SK-N-SH (cell line): ENCODE measurements around the gene SLC45A3. TPM values are rescaled to one million over a fixed set of nuclear protein-coding genes. Genes with fewer than 3 reads are reported as not detected.

Source experiments
- CTCF ChIA-PET: fragments of 300-600, 350-600 bp; formaldehyde crosslinking; extraction: SDS; loops from one replicate; lab custom pipeline; 2021; lab: Yijun Ruan, JAX
- POLR2A ChIA-PET: fragments of 350-600 bp; sonication (Branson Sonifier 250); formaldehyde crosslinking; extraction: SDS; loops from one replicate; lab custom pipeline; 2020; ENCODE audit warnings: antibody characterized with exemption, inconsistent platforms; lab: Yijun Ruan, JAX
- DNase-seq: peaks from one replicate; pipeline ENCODE4 v3.0.0; 2012
- H2AFZ ChIP-seq: fragments of 200-600 bp; sonication (generic); 2 replicates; pipeline ENCODE4 v1.8.1; 2016; ENCODE audit warnings: antibody characterized with exemption, mild to moderate bottlenecking, low read depth
- H3F3A ChIP-seq: fragments of 200-600 bp; sonication (generic); replicated peaks from 2 replicates; pipeline ENCODE3; 2016; ENCODE audit warnings: antibody characterized with exemption, mild to moderate bottlenecking; ENCODE audit not compliant: insufficient read depth
- H3K27ac ChIP-seq, 2 experiments: fragments of 200-500 bp in 1 of 2; fragments of 200-600 bp in 1 of 2; sonication (Bioruptor generic) in 1 of 2; sonication (generic), shearing (Covaris generic) in 1 of 2; 2 replicates each; pipeline versions ENCODE4 v1.5.1 to v1.6.1; 2014 to 2016; ENCODE audit warnings: low read depth in 2 of 2, inconsistent platforms in 1 of 2, low read length in 1 of 2, mild to moderate bottlenecking in 1 of 2, mixed read lengths in 1 of 2
- H3K27me3 ChIP-seq: fragments of 200-600 bp; sonication (generic), shearing (Covaris generic); 2 replicates; pipeline ENCODE4 v1.6.1; 2016; ENCODE audit warnings: mixed run types; ENCODE audit not compliant: insufficient read depth
- H3K36me3 ChIP-seq, 2 experiments: fragments of 200-500 bp in 1 of 2; fragments of 200-600 bp in 1 of 2; sonication (Bioruptor generic) in 1 of 2; sonication (generic) in 1 of 2; replicated peaks in 1 of 2; 2 replicates each; pipeline versions ENCODE3 to v1.5.1; 2014 to 2016; ENCODE audit warnings: low read length in 1 of 2, mild to moderate bottlenecking in 1 of 2; ENCODE audit not compliant: insufficient read depth in 2 of 2, control insufficient read depth in 1 of 2
- H3K4me1 ChIP-seq, 2 experiments: fragments of 200-500 bp in 1 of 2; fragments of 200-600 bp in 1 of 2; sonication (Bioruptor generic) in 1 of 2; sonication (generic), shearing (Covaris generic) in 1 of 2; 2 replicates each; pipeline versions ENCODE4 v1.5.1 to v1.6.1; 2014 to 2016; ENCODE audit warnings: low read depth in 1 of 2, low read length in 1 of 2, mixed run types in 1 of 2; ENCODE audit not compliant: insufficient read depth in 2 of 2, control insufficient read depth in 1 of 2
- H3K4me2 ChIP-seq: fragments of 200-600 bp; sonication (generic), shearing (Covaris generic); 2 replicates; pipeline ENCODE4 v1.6.1; 2017; ENCODE audit warnings: mixed run types
- H3K4me3 ChIP-seq, 2 experiments: fragments of 200-500 bp in 1 of 2; fragments of 200-600 bp in 1 of 2; sonication (Bioruptor generic) in 1 of 2; sonication (generic), shearing (Covaris generic) in 1 of 2; 2 replicates each; pipeline versions ENCODE4 v1.5.1 to v1.8.1; 2014 to 2016; ENCODE audit warnings: low read depth in 2 of 2, inconsistent platforms in 1 of 2, low read length in 1 of 2, mild to moderate bottlenecking in 1 of 2, mixed read lengths in 1 of 2, moderate library complexity in 1 of 2
- H3K79me2 ChIP-seq: fragments of 200-600 bp; sonication (generic); 2 replicates; pipeline ENCODE4 v1.8.1; 2017; ENCODE audit warnings: mild to moderate bottlenecking; ENCODE audit not compliant: insufficient read depth
- H3K9ac ChIP-seq: fragments of 200-600 bp; sonication (generic); 2 replicates; pipeline ENCODE4 v1.6.1; 2017; ENCODE audit warnings: mixed run types
- H3K9me2 ChIP-seq: fragments of 200-600 bp; sonication (generic); 2 replicates; pipeline ENCODE4 v1.6.1; 2017; ENCODE audit warnings: mixed run types
- H3K9me3 ChIP-seq: fragments of 200-600 bp; sonication (generic); 2 replicates; pipeline ENCODE4 v1.6.1; 2017; ENCODE audit warnings: mixed run types, mild to moderate bottlenecking, moderate library complexity
- H4K20me1 ChIP-seq: fragments of 200-600 bp; sonication (generic); 2 replicates; pipeline ENCODE4 v1.6.1; 2017; ENCODE audit warnings: mild to moderate bottlenecking, mixed run types; ENCODE audit not compliant: insufficient read depth
- ELF1 ChIP-seq: IDR thresholded peaks from 2 replicates; pipeline ENCODE4 v1.4.0; 2012
- EP300 ChIP-seq, 2 experiments: IDR thresholded peaks; 2 replicates each; pipeline versions ENCODE4 v1.4.0 to v1.6.1; 2012; ENCODE audit warnings: borderline replicate concordance in 1 of 2, low read depth in 1 of 2, low read length in 1 of 2
- EZH2phosphoT487 ChIP-seq: fragments of 200-600 bp; sonication (generic); IDR thresholded peaks from 2 replicates; pipeline ENCODE4 v1.6.1; 2017; ENCODE audit warnings: low read depth, mixed run types, mild to moderate bottlenecking, antibody characterized with exemption, moderate library complexity, borderline replicate concordance
- FOSL2 ChIP-seq: IDR thresholded peaks from 2 replicates; pipeline ENCODE4 v1.4.0; 2012; ENCODE audit warnings: low read depth, mild to moderate bottlenecking, moderate library complexity, borderline replicate concordance
- FOXJ3 ChIP-seq: sonication (generic); formaldehyde crosslinking; IDR thresholded peaks from 2 replicates; pipeline ENCODE4 v1.5.1; 2020; ENCODE audit warnings: mild to moderate bottlenecking, missing genetic modification reagents
- FOXM1 ChIP-seq: IDR thresholded peaks from 2 replicates; pipeline ENCODE4 v1.4.0; 2012; ENCODE audit warnings: low read depth, mild to moderate bottlenecking
- GABPA ChIP-seq: IDR thresholded peaks from 2 replicates; pipeline ENCODE4 v1.4.0; 2012; ENCODE audit warnings: low read depth, mild to moderate bottlenecking
- GATA2 ChIP-seq: sonication (generic); formaldehyde crosslinking; IDR thresholded peaks from 2 replicates; pipeline ENCODE4 v1.5.0; 2020; ENCODE audit warnings: mild to moderate bottlenecking, missing genetic modification reagents
- IRF3 ChIP-seq: fragments of 150-350 bp; IDR thresholded peaks from 2 replicates; pipeline ENCODE4 v1.6.1; 2016; ENCODE audit warnings: mild to moderate bottlenecking, low read depth, low read length
- JUND ChIP-seq: IDR thresholded peaks from 2 replicates; pipeline ENCODE4 v1.4.0; 2012
- MAX ChIP-seq: IDR thresholded peaks from 2 replicates; pipeline ENCODE4 v1.4.0; 2012; ENCODE audit warnings: low read depth
- MEF2A ChIP-seq: IDR thresholded peaks from 2 replicates; pipeline ENCODE4 v1.4.0; 2012; ENCODE audit warnings: low read depth, borderline replicate concordance
- MXI1 ChIP-seq: IDR thresholded peaks from 2 replicates; pipeline ENCODE4 v1.6.1; 2012; ENCODE audit warnings: mild to moderate bottlenecking, low read depth, low read length, improper control_type of control experiment
- NRF1 ChIP-seq: IDR thresholded peaks from 2 replicates; pipeline ENCODE4 v1.6.1; 2012; ENCODE audit warnings: low read depth, mild to moderate bottlenecking, low read length
- RAD21 ChIP-seq: IDR thresholded peaks from 2 replicates; pipeline ENCODE4 v1.6.1; 2012; ENCODE audit warnings: mild to moderate bottlenecking, low read length
- RCOR1 ChIP-seq: fragments of 150-350 bp; IDR thresholded peaks from 2 replicates; pipeline ENCODE4 v1.6.1; 2017; ENCODE audit warnings: antibody characterized with exemption, low read length
- RFX5 ChIP-seq: IDR thresholded peaks from 2 replicates; pipeline ENCODE4 v1.6.1; 2012; ENCODE audit warnings: mild to moderate bottlenecking, improper control_type of control experiment, low read length
- RXRA ChIP-seq: IDR thresholded peaks from 2 replicates; pipeline ENCODE4 v1.4.0; 2012; ENCODE audit warnings: low read depth, mild to moderate bottlenecking, borderline replicate concordance
- SIN3A ChIP-seq: IDR thresholded peaks from 2 replicates; pipeline ENCODE4 v1.6.1; 2012; ENCODE audit warnings: low read depth, mild to moderate bottlenecking, low read length, moderate library complexity, borderline replicate concordance
- TAF1 ChIP-seq: IDR thresholded peaks from 2 replicates; pipeline ENCODE4 v1.6.1; 2012; ENCODE audit warnings: low read depth, mild to moderate bottlenecking, low read length, moderate library complexity, borderline replicate concordance
- TEAD4 ChIP-seq: IDR thresholded peaks from 2 replicates; pipeline ENCODE4 v1.4.0; 2012; ENCODE audit warnings: mild to moderate bottlenecking, borderline replicate concordance; ENCODE audit not compliant: insufficient read depth
- USF1 ChIP-seq: IDR thresholded peaks from 2 replicates; pipeline ENCODE4 v1.4.0; 2012; ENCODE audit warnings: low read depth, borderline replicate concordance
- USF2 ChIP-seq: fragments of 150-350 bp; IDR thresholded peaks from 2 replicates; pipeline ENCODE4 v1.6.1; 2017; ENCODE audit warnings: antibody characterized with exemption, low read length, low read depth, borderline replicate concordance
- WGBS: methylation state at CpG from one replicate; pipeline ENCODE4 v1.1.6; 2017; ENCODE audit warnings: low lambda C conversion rate; 5-methylcytosine and 5-hydroxymethylcytosine counted together
- polyA plus RNA-seq, 3 experiments: library from polyadenylated mRNA; depleted of rRNA; stranded (reverse); fragments of >200 nt; gene quantifications; 2 replicates each; pipeline ENCODE4 v1.2.3, GENCODE V29; 2012

SLC45A3 gene
- polyA plus RNA-seq, 1 of the 3 experiments (the other 2 are of a cell fraction) = 4.6 TPM

- peaks cover 57% of the 10 kb centered on the region for H4K20me1 ChIP-seq
- no peaks in the 10 kb centered on the region for H3K9me3 ChIP-seq
- H3K36me3 ChIP-seq = peaks cover 46 to 79% of the 10 kb centered on the region in 2 experiments
- POLR2A ChIA-PET = no interaction called here
- no peak for TF ChIP-seq MAX
- TF ChIP-seq TAF1 = no peak
- no peak for TF ChIP-seq MXI1
- TF ChIP-seq RAD21 = no peak
- TF ChIP-seq RXRA = no peak
- TF ChIP-seq USF1 = no peak
- TF ChIP-seq SIN3A = no peak
- TF ChIP-seq EP300 (IDR thresholded peaks at IDR 0.05; ENCODE audit: borderline replicate concordance in 1 of 2, low read depth in 1 of 2, low read length in 1 of 2) = no peak
- TF ChIP-seq NRF1 = no peak
- TF ChIP-seq JUND = no peak
- TF ChIP-seq TEAD4 = no peak
- TF ChIP-seq FOXM1 = no peak
- TF ChIP-seq ELF1 = no peak
- no peak for TF ChIP-seq USF2
- H3K9ac ChIP-seq = no peak overlapping the region
- DNase-seq = no peak
- H3K4me3 ChIP-seq = no peak overlapping the region
- no peak overlapping the region for H2AFZ ChIP-seq
- no peaks in the 10 kb centered on the region for H3K4me1 ChIP-seq
- H3K9me2 ChIP-seq = no peaks in the 10 kb centered on the region
- no peak overlapping the region for H3K27ac ChIP-seq
- peaks cover 97% of the 10 kb centered on the region for H3K79me2 ChIP-seq
- no peaks in the 10 kb centered on the region for H3F3A ChIP-seq
- WGBS = 96% methylated on average over 4 of the region's 4 CpGs
- H3K27me3 ChIP-seq = no peaks in the 10 kb centered on the region
- CTCF ChIA-PET = interaction anchor here (0.9 to 10.2 kb wide), 4 partner anchors 12 to 251 kb away, joined by 3 to 92 read pairs (median 12); no protein-coding TSS in a partner anchor
- no peak overlapping the region for H3K4me2 ChIP-seq
Observed at GRCh38 chr1:205726619-205727125, 46.4 kb upstream of the SLC45A3 start.

- TF ChIP-seq GATA2 (CRISPR knock-in tag) = no peak
- no peak for TF ChIP-seq MAX
- TF ChIP-seq GABPA = no peak
- TF ChIP-seq TAF1 = no peak
- no peak for TF ChIP-seq MEF2A
- no peak for TF ChIP-seq ELF1
- TF ChIP-seq JUND = no peak
- no peak for TF ChIP-seq FOSL2
- TF ChIP-seq FOXJ3 (CRISPR knock-in tag) = no peak
- TF ChIP-seq TEAD4 = no peak
- TF ChIP-seq RCOR1 = no peak
- TF ChIP-seq SIN3A = no peak
- no peak for TF ChIP-seq IRF3
- TF ChIP-seq RFX5 = no peak
- TF ChIP-seq FOXM1 = no peak
- TF ChIP-seq EZH2phosphoT487 = no peak
- TF ChIP-seq EP300 (IDR thresholded peaks at IDR 0.05; ENCODE audit: borderline replicate concordance in 1 of 2, low read depth in 1 of 2, low read length in 1 of 2) = no peak
- Histone ChIP-seq H3K9me2 (no peaks in the 10 kb centered on the region), H4K20me1 (peaks cover 49% of the 10 kb centered on the region), H3K79me2 (peaks cover 95% of the 10 kb centered on the region), H3K4me1 (no peaks in the 10 kb centered on the region), H3K36me3 (peaks cover 53 to 81% of the 10 kb centered on the region in 2 experiments), H3K27ac (no peak overlapping the region), H3K4me2 (no peak overlapping the region), H3K4me3 (no peak overlapping the region), H3K9ac (no peak overlapping the region), H3K9me3 (no peaks in the 10 kb centered on the region), H2AFZ (no peak overlapping the region), H3F3A (no peaks in the 10 kb centered on the region), H3K27me3 (no peaks in the 10 kb centered on the region)
- DNase-seq = no peak
- POLR2A ChIA-PET = no interaction called here
- CTCF ChIA-PET = interaction anchor here (2.5 to 10.2 kb wide), 3 partner anchors 11 to 67 kb away, joined by 9 to 92 read pairs (median 21); no protein-coding TSS in a partner anchor
- WGBS = 41% methylated on average over 1 of the region's 1 CpG
Observed at GRCh38 chr1:205725514-205725913, 45.2 kb upstream of the SLC45A3 start.
